Endothelial cell of umbilical vein (primary cell): Measurements from ENCODE around the gene LRRC8C. TPM values are rescaled to one million over a fixed set of nuclear protein-coding genes. Genes with fewer than 3 reads are reported as not detected.

ENCODE experiments used
- BruUV-seq: library from RNA; stranded (reverse); fragments of 400-500 nt; replicated peaks from 2 replicates; lab custom pipeline; 2021; lab: Mats Ljungman, UMichigan
- CTCF ChIA-PET: fragments of 300-600, 350-600 bp; sonication (Branson Sonifier 250); formaldehyde crosslinking; loops from one replicate; lab custom pipeline; 2021; ENCODE audit warnings: antibody characterized with exemption, inconsistent platforms; lab: Charles Lee
- POLR2A ChIA-PET: fragments of 300-600, 350-600 bp; sonication (Branson Sonifier 250); formaldehyde crosslinking; loops from one replicate; lab custom pipeline; 2021; ENCODE audit warnings: antibody characterized with exemption, inconsistent platforms; lab: Charles Lee
- DNase-seq: peaks from one replicate; pipeline ENCODE4 v3.0.0-alpha.2; 2011; ENCODE audit warnings: low read depth, low spot score
- FAIRE-seq: peaks from 2 replicates; lab custom pipeline; 2011; peaks lifted over from hg19 to GRCh38; lab: Jason Lieb, UNC
- H2AFZ ChIP-seq: 2 replicates; pipeline ENCODE4 v1.6.0; 2012; ENCODE audit warnings: low read depth, low read length, control low read depth, inconsistent platforms
- H3K27ac ChIP-seq: 2 replicates; pipeline ENCODE4 v1.5.1; 2011; ENCODE audit warnings: low read depth, mild to moderate bottlenecking, control low read depth, low read length, moderate library complexity; ENCODE audit not compliant: insufficient read depth
- H3K27me3 ChIP-seq, 2 experiments: 2 replicates each; pipeline versions ENCODE4 v1.6.0 to v1.6.1; 2011; ENCODE audit warnings: low read length in 2 of 2, mixed read lengths in 1 of 2; ENCODE audit not compliant: control insufficient read depth in 2 of 2, insufficient read depth in 2 of 2
- H3K36me3 ChIP-seq, 2 experiments: 2 replicates in 1 of 2; 3 replicates in 1 of 2; pipeline ENCODE4 v1.5.1; 2011; ENCODE audit warnings: low read length in 2 of 2, mild to moderate bottlenecking in 1 of 2, moderate library complexity in 1 of 2; ENCODE audit not compliant: control insufficient read depth in 2 of 2, insufficient read depth in 2 of 2; ENCODE audit errors: extremely low read depth in 1 of 2
- H3K4me1 ChIP-seq: 3 replicates; pipeline ENCODE4 v1.5.1; 2011; ENCODE audit warnings: mild to moderate bottlenecking, low read length; ENCODE audit not compliant: control insufficient read depth, insufficient read depth; ENCODE audit errors: extremely low read depth
- H3K4me2 ChIP-seq: 2 replicates; pipeline ENCODE4 v1.6.1; 2011; ENCODE audit warnings: low read length, control low read depth, mixed read lengths; ENCODE audit not compliant: insufficient read depth
- H3K4me3 ChIP-seq, 3 experiments: fragments of 200-600 bp in 1 of 3; sonication (generic), shearing (Covaris generic) in 1 of 3; replicated peaks in 1 of 3; 2 replicates each; pipeline ENCODE4 v1.5.1; 2011 to 2016; ENCODE audit warnings: control low read depth in 3 of 3, low read length in 3 of 3, mild to moderate bottlenecking in 2 of 3, inconsistent platforms in 1 of 3, low read depth in 1 of 3, moderate library complexity in 1 of 3; ENCODE audit not compliant: insufficient read depth in 1 of 3
- H3K79me2 ChIP-seq: 2 replicates; pipeline ENCODE4 v1.6.0; 2012; ENCODE audit warnings: low read length, inconsistent platforms; ENCODE audit not compliant: control insufficient read depth, insufficient read depth
- H3K9ac ChIP-seq: replicated peaks from 2 replicates; pipeline ENCODE3; 2011; ENCODE audit warnings: low read length, control low read depth; ENCODE audit not compliant: insufficient read depth; ENCODE audit errors: extremely low read depth
- H3K9me1 ChIP-seq: replicated peaks from 3 replicates; pipeline ENCODE4 v1.6.0; 2011; ENCODE audit warnings: mild to moderate bottlenecking, low read length; ENCODE audit not compliant: control insufficient read depth, insufficient read depth; ENCODE audit errors: extremely low read depth
- H3K9me3 ChIP-seq: replicated peaks from 2 replicates; pipeline ENCODE4 v1.5.1; 2012; ENCODE audit warnings: low read length, inconsistent platforms; ENCODE audit not compliant: control insufficient read depth, insufficient read depth
- H4K20me1 ChIP-seq: replicated peaks from 2 replicates; pipeline ENCODE3; 2011; ENCODE audit warnings: mild to moderate bottlenecking, low read length; ENCODE audit not compliant: control insufficient read depth, insufficient read depth; ENCODE audit errors: extremely low read depth
- EZH2 ChIP-seq: IDR thresholded peaks from 2 replicates; pipeline ENCODE4 v1.6.1; 2012; ENCODE audit warnings: borderline replicate concordance, low read depth, mild to moderate bottlenecking, moderate library complexity, low read length, inconsistent platforms; ENCODE audit not compliant: severe bottlenecking
- FOS ChIP-seq: IDR thresholded peaks from 2 replicates; pipeline ENCODE4 v1.6.1; 2011; ENCODE audit warnings: mild to moderate bottlenecking, low read length, moderate library complexity, borderline replicate concordance; ENCODE audit not compliant: insufficient read depth
- GATA2 ChIP-seq: IDR thresholded peaks from 2 replicates; pipeline ENCODE4 v1.7.0; 2011; ENCODE audit warnings: low read depth, mild to moderate bottlenecking, moderate library complexity, mixed read lengths, low read length; ENCODE audit not compliant: insufficient read length, insufficient read depth
- JUN ChIP-seq: IDR thresholded peaks from 2 replicates; pipeline ENCODE4 v1.6.1; 2011; ENCODE audit warnings: borderline replicate concordance, low read depth; ENCODE audit not compliant: insufficient read length, insufficient read depth
- MAX ChIP-seq: IDR thresholded peaks from 2 replicates; pipeline ENCODE4 v1.6.1; 2011; ENCODE audit not compliant: insufficient read depth, insufficient read length
- MYC ChIP-seq: IDR thresholded peaks from one replicate; pipeline ENCODE4 v1.6.1; 2011; ENCODE audit warnings: mild to moderate bottlenecking, low read depth, low read length
- POLR2A ChIP-seq: IDR thresholded peaks from 2 replicates; pipeline ENCODE4 v1.6.1; 2012; ENCODE audit warnings: low read depth, mild to moderate bottlenecking, control low read depth, low read length
- POLR2AphosphoS5 ChIP-seq: IDR thresholded peaks from 2 replicates; pipeline ENCODE4 v1.6.1; 2012; ENCODE audit warnings: low read depth, mild to moderate bottlenecking, control low read depth, low read length, moderate library complexity; ENCODE audit not compliant: insufficient read depth
- dilution Hi-C: fragments of 300-500 bp; cut with MboI; formaldehyde crosslinking; loops from one replicate; pipeline ENCODE4 v1.15.0; 2019; ENCODE audit warnings: low sequenced_read_pairs; ENCODE audit not compliant: extremely low pct_ligation_motif_present
- intact Hi-C: fragments of 100-400 bp; cut with micrococcal nuclease; formaldehyde crosslinking; loops from one replicate; pipeline ENCODE4 v1.10.0; 2022
- polyA plus RNA-seq, 4 experiments: library from polyadenylated mRNA; depleted of rRNA in 3 of 4; stranded (reverse) in 3 of 4; unstranded in 1 of 4; fragments of >200 nt; gene quantifications; 2 replicates each; pipeline versions ENCODE4 v1.2.1 to v1.2.3, GENCODE V29; 2011 to 2012; ENCODE audit warnings: missing spikeins in 1 of 4
- total RNA-seq: library from RNA; stranded (reverse); gene quantifications from 2 replicates; pipeline ENCODE4 v1.2.3, GENCODE V29; 2021
- TF ChIP-seq, protein P1 (sequence below), 2 donors: IDR thresholded peaks; 1 replicate in 1 of 2; 2 replicates in 1 of 2; pipeline ENCODE4 v1.5.1; 2011; ENCODE audit warnings: low read length in 2 of 2, mild to moderate bottlenecking in 2 of 2, moderate library complexity in 2 of 2, control low read depth in 1 of 2, inconsistent platforms in 1 of 2, low read depth in 1 of 2; ENCODE audit not compliant: insufficient read depth in 1 of 2; ENCODE audit errors: extremely low read depth in 1 of 2

LRRC8C gene
- total and polyA plus RNA-seq, 2 donors (not counting 3 experiments of a cell fraction or from before 2014, with no cell fraction given), result 33.6 to 51.5 TPM

DNA sequence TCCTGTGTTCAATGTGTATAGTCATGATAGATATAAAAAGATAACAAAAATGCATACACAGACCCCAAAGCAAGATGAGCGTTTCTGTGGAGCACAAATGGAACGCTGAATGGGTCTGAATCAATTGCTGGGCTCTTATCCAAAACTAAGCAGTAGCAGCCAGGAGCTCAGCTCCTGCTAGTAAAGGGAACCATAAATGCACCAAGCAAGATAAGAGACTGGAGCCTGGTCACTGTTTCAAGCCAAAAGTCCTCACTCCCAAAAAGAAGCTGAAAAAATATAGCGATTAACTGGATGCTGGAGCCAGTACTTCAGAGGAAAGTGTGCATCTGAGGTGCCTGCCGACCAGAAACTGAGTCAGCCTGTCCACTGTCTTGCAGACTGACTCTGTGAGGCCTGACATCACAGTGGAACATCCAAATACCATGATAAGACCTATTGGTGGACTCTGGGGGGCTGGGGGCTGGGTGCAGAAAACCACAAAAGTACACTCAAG is 68.9 kb downstream of the LRRC8C start:
- intact Hi-C loops, result no loop called here
- ChIA-PET POLR2A (no interaction called here), CTCF (interaction anchor here (2.2 kb wide), 1 partner anchor 61 kb away, joined by 6 read pairs; no protein-coding TSS in a partner anchor)

More for the DNA sequence above, 68.9 kb downstream of the LRRC8C start:
- Histone ChIP-seq H3K36me3 (peaks cover 0 to 4% of the 10 kb centered on the region in 2 experiments), H2AFZ (no peak overlapping the region), H3K27ac (no peak overlapping the region), H3K4me2 (no peak overlapping the region), H3K9me1 (no peaks in the 10 kb centered on the region), H3K9me3 (no peaks in the 10 kb centered on the region), H3K4me3 (no peak overlapping the region), H3K9ac (no peak overlapping the region), H4K20me1 (no peaks in the 10 kb centered on the region), H3K4me1 (peaks cover 53% of the 10 kb centered on the region), H3K27me3 (no peaks in the 10 kb centered on the region), H3K79me2 (peaks cover 28% of the 10 kb centered on the region)
- DNase-seq (no peak), FAIRE-seq (no peak)
- BruUV-seq, result no TSS peak
- dilution Hi-C loops, result no loop called here
- TF ChIP-seq POLR2AphosphoS5 (no peak), JUN (no peak), POLR2A (no peak), MYC (no peak), MAX (no peak), GATA2 (no peak), FOS (no peak), EZH2 (no peak)
- TF ChIP-seq, protein P1, sequence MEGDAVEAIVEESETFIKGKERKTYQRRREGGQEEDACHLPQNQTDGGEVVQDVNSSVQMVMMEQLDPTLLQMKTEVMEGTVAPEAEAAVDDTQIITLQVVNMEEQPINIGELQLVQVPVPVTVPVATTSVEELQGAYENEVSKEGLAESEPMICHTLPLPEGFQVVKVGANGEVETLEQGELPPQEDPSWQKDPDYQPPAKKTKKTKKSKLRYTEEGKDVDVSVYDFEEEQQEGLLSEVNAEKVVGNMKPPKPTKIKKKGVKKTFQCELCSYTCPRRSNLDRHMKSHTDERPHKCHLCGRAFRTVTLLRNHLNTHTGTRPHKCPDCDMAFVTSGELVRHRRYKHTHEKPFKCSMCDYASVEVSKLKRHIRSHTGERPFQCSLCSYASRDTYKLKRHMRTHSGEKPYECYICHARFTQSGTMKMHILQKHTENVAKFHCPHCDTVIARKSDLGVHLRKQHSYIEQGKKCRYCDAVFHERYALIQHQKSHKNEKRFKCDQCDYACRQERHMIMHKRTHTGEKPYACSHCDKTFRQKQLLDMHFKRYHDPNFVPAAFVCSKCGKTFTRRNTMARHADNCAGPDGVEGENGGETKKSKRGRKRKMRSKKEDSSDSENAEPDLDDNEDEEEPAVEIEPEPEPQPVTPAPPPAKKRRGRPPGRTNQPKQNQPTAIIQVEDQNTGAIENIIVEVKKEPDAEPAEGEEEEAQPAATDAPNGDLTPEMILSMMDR (IDR thresholded peaks at IDR 0.05; ENCODE audit: extremely low read depth in 1 of 2, insufficient read depth in 1 of 2, low read depth in 1 of 2, low read length in 2 of 2), result no peak
